Mesendoderm (in vitro differentiated cells): Measurements from ENCODE around the gene SGPP2. TPM values are rescaled to one million over a fixed set of nuclear protein-coding genes. Genes with fewer than 3 reads are reported as not detected.

Experiments
- DNase-seq: peaks from one replicate; pipeline ENCODE4 v3.0.0; 2013
- H2AK5ac ChIP-seq: 2 replicates; pipeline ENCODE4 v1.6.1; 2013; ENCODE audit warnings: low read length, inconsistent platforms
- H2BK120ac ChIP-seq: 2 replicates; pipeline ENCODE4 v1.6.1; 2013; ENCODE audit warnings: low read depth, mild to moderate bottlenecking, low read length, moderate library complexity, mixed read lengths
- H2BK15ac ChIP-seq: replicated peaks from 2 replicates; pipeline ENCODE4 v1.6.1; 2013; ENCODE audit warnings: low read depth, mild to moderate bottlenecking, moderate library complexity
- H2BK5ac ChIP-seq: 2 replicates; pipeline ENCODE4 v1.6.1; 2013; ENCODE audit warnings: low read length, inconsistent platforms
- H3K18ac ChIP-seq: 2 replicates; pipeline ENCODE4 v1.6.1; 2013; ENCODE audit warnings: mild to moderate bottlenecking, low read length, mixed read lengths
- H3K23ac ChIP-seq: one replicate; pipeline ENCODE4 v1.6.1; 2013; ENCODE audit warnings: low read length
- H3K27ac ChIP-seq: 2 replicates; pipeline ENCODE4 v1.5.1; 2013; ENCODE audit warnings: low read depth, mild to moderate bottlenecking, inconsistent platforms, low read length, moderate library complexity
- H3K27me3 ChIP-seq: 2 replicates; pipeline ENCODE4 v1.6.1; 2013; ENCODE audit warnings: low read length, control low read depth, mild to moderate bottlenecking, inconsistent platforms; ENCODE audit not compliant: insufficient read depth, poor library complexity
- H3K36me3 ChIP-seq: 2 replicates; pipeline ENCODE4 v1.6.1; 2013; ENCODE audit warnings: low read length, inconsistent platforms; ENCODE audit not compliant: control insufficient read depth, insufficient read depth
- H3K4ac ChIP-seq: one replicate; pipeline ENCODE4 v1.6.1; 2013; ENCODE audit warnings: low read depth, mild to moderate bottlenecking, low read length, moderate library complexity
- H3K4me1 ChIP-seq: 2 replicates; pipeline ENCODE4 v1.6.1; 2013; ENCODE audit warnings: low read depth, low read length, inconsistent platforms; ENCODE audit not compliant: control insufficient read depth
- H3K4me2 ChIP-seq: 2 replicates; pipeline ENCODE4 v1.6.1; 2013; ENCODE audit warnings: low read length
- H3K4me3 ChIP-seq: 2 replicates; pipeline ENCODE4 v1.5.1; 2013; ENCODE audit warnings: mild to moderate bottlenecking, low read length
- H3K56ac ChIP-seq: one replicate; pipeline ENCODE4 v1.6.1; 2013; ENCODE audit warnings: low read length
- H3K79me1 ChIP-seq: 2 replicates; pipeline ENCODE4 v1.6.1; 2013; ENCODE audit warnings: low read length, inconsistent platforms
- H3K79me2 ChIP-seq: 2 replicates; pipeline ENCODE4 v1.6.1; 2013; ENCODE audit warnings: mild to moderate bottlenecking, low read length; ENCODE audit not compliant: control insufficient read depth, insufficient read depth
- H3K9ac ChIP-seq: 2 replicates; pipeline ENCODE4 v1.6.1; 2013; ENCODE audit warnings: low read length, inconsistent platforms
- H4K5ac ChIP-seq: one replicate; pipeline ENCODE4 v1.6.1; 2013; ENCODE audit warnings: low read length
- H4K8ac ChIP-seq: one replicate; pipeline ENCODE4 v1.6.1; 2013; ENCODE audit warnings: low read depth, mild to moderate bottlenecking, control low read depth, low read length, moderate library complexity
- WGBS: extraction: QIAGEN DNeasy Blood & Tissue Kit; methylation state at CpG from one replicate; pipeline ENCODE4 v1.1.7; 2013; ENCODE audit warnings: low lambda C conversion rate, missing lambda C conversion rate; ENCODE audit not compliant: insufficient coverage; ENCODE audit errors: extremely low coverage; 5-methylcytosine and 5-hydroxymethylcytosine counted together
- small RNA-seq: library from polyadenylated mRNA; stranded (forward); fragments of <200 nt; extraction: miRNeasy Mini kit (QIAGEN cat#:217004); gene quantifications from one replicate; pipeline ENCODE3, GENCODE V24; 2013; ENCODE audit not compliant: insufficient read depth

The SGPP2 gene

DNA sequence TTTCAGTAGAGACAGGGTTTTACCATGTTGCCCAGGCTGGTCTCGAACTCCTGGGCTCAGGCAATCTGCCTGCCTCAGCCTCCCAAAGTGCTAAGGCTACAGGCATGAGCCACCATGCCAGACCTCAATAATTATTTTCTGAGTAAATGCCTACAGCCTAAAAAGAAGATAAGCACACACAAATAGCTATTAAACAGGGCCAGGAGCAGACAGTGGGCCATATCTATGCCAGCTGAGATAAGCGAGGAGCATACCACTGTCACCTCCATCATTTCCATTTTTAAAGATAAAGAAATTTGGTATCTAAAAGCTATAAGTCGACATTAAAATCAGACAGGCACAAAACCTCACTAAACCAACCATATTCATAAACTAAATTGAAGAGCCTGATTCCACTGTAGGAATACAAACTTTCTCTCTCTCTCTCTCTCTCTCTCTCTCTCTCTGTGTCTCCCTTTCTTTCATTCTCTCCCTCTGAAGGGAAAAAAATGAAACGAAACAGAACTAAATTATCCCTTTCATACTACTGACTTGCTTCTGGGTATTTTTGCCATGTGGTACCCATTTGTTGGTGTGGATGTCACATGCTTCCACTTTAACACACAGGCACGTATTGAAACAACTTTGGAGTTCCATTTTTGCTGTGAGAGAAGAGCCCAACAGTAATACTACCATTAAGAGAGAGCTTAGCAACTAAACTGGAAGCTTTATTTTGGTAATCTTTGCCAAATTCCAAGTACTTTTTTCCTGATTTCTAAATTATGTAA lies 180.6 kb downstream of the SGPP2 start:
- no peaks in the 10 kb centered on the region for H3K36me3 ChIP-seq
- no peak overlapping the region for H3K9ac ChIP-seq
- no peak overlapping the region for H3K27ac ChIP-seq
- no peak overlapping the region for H3K4me2 ChIP-seq
- H3K56ac ChIP-seq: no peak overlapping the region
- no peak overlapping the region for H2BK15ac ChIP-seq
- no peak overlapping the region for H3K18ac ChIP-seq
- no peaks in the 10 kb centered on the region for H3K4me1 ChIP-seq
- H2AK5ac ChIP-seq: no peak overlapping the region
- no peak overlapping the region for H4K8ac ChIP-seq
- DNase-seq: no peak
- no peak overlapping the region for H2BK120ac ChIP-seq
- H2BK5ac ChIP-seq: no peak overlapping the region
- no peak overlapping the region for H3K4ac ChIP-seq
- no CpG with 5 or more reads among the region's 5 CpGs for WGBS
- H3K27me3 ChIP-seq: no peaks in the 10 kb centered on the region
- H3K4me3 ChIP-seq: no peak overlapping the region
- H4K5ac ChIP-seq: no peak overlapping the region
- no peaks in the 10 kb centered on the region for H3K79me1 ChIP-seq
- no peaks in the 10 kb centered on the region for H3K79me2 ChIP-seq
- no peak overlapping the region for H3K23ac ChIP-seq

- no peak overlapping the region for H3K56ac ChIP-seq
- H2BK120ac ChIP-seq: no peak overlapping the region
- no peak overlapping the region for H3K4ac ChIP-seq
- H3K4me3 ChIP-seq: no peak overlapping the region
- no peaks in the 10 kb centered on the region for H3K79me2 ChIP-seq
- H3K4me2 ChIP-seq: no peak overlapping the region
- H3K79me1 ChIP-seq: no peaks in the 10 kb centered on the region
- no peaks in the 10 kb centered on the region for H3K27me3 ChIP-seq
- no peak overlapping the region for H2BK15ac ChIP-seq
- no peak overlapping the region for H4K5ac ChIP-seq
- H3K18ac ChIP-seq: no peak overlapping the region
- no peak overlapping the region for H2AK5ac ChIP-seq
- no peak for DNase-seq
- H3K27ac ChIP-seq: no peak overlapping the region
- H3K4me1 ChIP-seq: no peaks in the 10 kb centered on the region
- no peak overlapping the region for H3K9ac ChIP-seq
- no peak overlapping the region for H4K8ac ChIP-seq
- no peak overlapping the region for H2BK5ac ChIP-seq
- no CpG with 5 or more reads among the region's 3 CpGs for WGBS
- no peak overlapping the region for H3K23ac ChIP-seq
- no peaks in the 10 kb centered on the region for H3K36me3 ChIP-seq
These were observed 182.0 kb downstream of the SGPP2 start for GRCh38 chr2:222606306-222606705.

- no peak overlapping the region for H3K4ac ChIP-seq
- H3K4me1 ChIP-seq: no peaks in the 10 kb centered on the region
- DNase-seq: no peak
- H2BK120ac ChIP-seq: no peak overlapping the region
- no peak overlapping the region for H3K4me3 ChIP-seq
- no peak overlapping the region for H3K23ac ChIP-seq
- no peak overlapping the region for H4K5ac ChIP-seq
- no peaks in the 10 kb centered on the region for H3K79me2 ChIP-seq
- no peak overlapping the region for H2BK5ac ChIP-seq
- no CpG with 5 or more reads among the region's 4 CpGs for WGBS
- no peaks in the 10 kb centered on the region for H3K36me3 ChIP-seq
- H3K18ac ChIP-seq: no peak overlapping the region
- no peak overlapping the region for H3K27ac ChIP-seq
- H3K27me3 ChIP-seq: no peaks in the 10 kb centered on the region
- no peak overlapping the region for H4K8ac ChIP-seq
- H2AK5ac ChIP-seq: no peak overlapping the region
- no peak overlapping the region for H3K56ac ChIP-seq
- H3K9ac ChIP-seq: no peak overlapping the region
- H3K79me1 ChIP-seq: no peaks in the 10 kb centered on the region
- H3K4me2 ChIP-seq: no peak overlapping the region
- no peak overlapping the region for H2BK15ac ChIP-seq
These were observed 183.7 kb downstream of the SGPP2 start for GRCh38 chr2:222608081-222608480.

GRCh38 chr2:222609381-222609780 lies 185.0 kb downstream of the SGPP2 start:
- no peaks in the 10 kb centered on the region for H3K36me3 ChIP-seq
- no CpG with 5 or more reads among the region's 3 CpGs for WGBS
- H3K27ac ChIP-seq: no peak overlapping the region
- H3K79me2 ChIP-seq: no peaks in the 10 kb centered on the region
- H3K23ac ChIP-seq: no peak overlapping the region
- no peak for DNase-seq
- H3K18ac ChIP-seq: no peak overlapping the region
- H4K5ac ChIP-seq: no peak overlapping the region
- H2BK120ac ChIP-seq: no peak overlapping the region
- H3K9ac ChIP-seq: no peak overlapping the region
- no peak overlapping the region for H3K4me3 ChIP-seq
- H3K79me1 ChIP-seq: no peaks in the 10 kb centered on the region
- H3K4ac ChIP-seq: no peak overlapping the region
- H3K4me2 ChIP-seq: no peak overlapping the region
- no peak overlapping the region for H2BK15ac ChIP-seq
- no peaks in the 10 kb centered on the region for H3K4me1 ChIP-seq
- no peak overlapping the region for H3K56ac ChIP-seq
- H3K27me3 ChIP-seq: no peaks in the 10 kb centered on the region
- no peak overlapping the region for H2AK5ac ChIP-seq
- H4K8ac ChIP-seq: no peak overlapping the region
- H2BK5ac ChIP-seq: no peak overlapping the region

Small RNA genes within 50 kb of the gene (small RNA-seq; reads per million reads assigned to genes)
- gene RF00019: not detected
- gene RNU6-619P: not detected
